HepG2 (cell line): ENCODE measurements around the gene SLC25A25. TPM values are rescaled to one million over a fixed set of nuclear protein-coding genes. Genes with fewer than 3 reads are reported as not detected.

Experiments used
- ARNT2 ChIP-seq: sonication (generic); formaldehyde crosslinking; IDR thresholded peaks from 2 replicates; pipeline ENCODE4 v1.8.0; 2022; ENCODE audit warnings: mild to moderate bottlenecking, low read depth, missing genetic modification reagents, moderate library complexity
- ATF7-NPFF ChIP-seq: sonication (generic); formaldehyde crosslinking; IDR thresholded peaks from 2 replicates; pipeline ENCODE4 v1.8.1; 2023; ENCODE audit warnings: mild to moderate bottlenecking, low read depth, missing genetic modification reagents, moderate library complexity
- CAMTA2 ChIP-seq: sonication (generic); formaldehyde crosslinking; IDR thresholded peaks from 2 replicates; pipeline ENCODE4 v1.4.0; 2020; ENCODE audit warnings: mild to moderate bottlenecking, missing genetic modification reagents, borderline replicate concordance
- GATAD2A ChIP-seq: IDR thresholded peaks from 2 replicates; pipeline ENCODE4 v1.6.1; 2016
- HES4 ChIP-seq: sonication (generic); formaldehyde crosslinking; IDR thresholded peaks from 2 replicates; pipeline ENCODE4 v1.9.0; 2021; ENCODE audit warnings: mild to moderate bottlenecking, missing genetic modification reagents, borderline replicate concordance
- HNRNPH1 ChIP-seq: fragments of 200-400 bp; formaldehyde crosslinking; optimal IDR thresholded peaks from 2 replicates; pipeline ENCODE3; 2017; ENCODE audit warnings: mild to moderate bottlenecking, low read depth, low read length
- HNRNPUL1 ChIP-seq: fragments of 200-400 bp; formaldehyde crosslinking; IDR thresholded peaks from 2 replicates; pipeline ENCODE4 v1.6.1; 2017; ENCODE audit warnings: low read depth, mild to moderate bottlenecking, low read length, moderate library complexity
- SMARCC2 ChIP-seq: fragments of 450-650 bp; IDR thresholded peaks from 2 replicates; pipeline ENCODE4 v1.6.1; 2017; ENCODE audit warnings: antibody characterized with exemption, mild to moderate bottlenecking
- ZNF329 ChIP-seq: sonication (generic); formaldehyde crosslinking; IDR thresholded peaks from 2 replicates; pipeline ENCODE4 v1.9.0; 2021; ENCODE audit warnings: low read depth, mild to moderate bottlenecking, missing genetic modification reagents
- ZNF451 ChIP-seq: sonication (generic); formaldehyde crosslinking; IDR thresholded peaks from 2 replicates; pipeline ENCODE4 v1.5.0; 2020; ENCODE audit warnings: mild to moderate bottlenecking, missing genetic modification reagents
- ZNF543 ChIP-seq: sonication (generic); formaldehyde crosslinking; IDR thresholded peaks from 2 replicates; pipeline ENCODE4 v1.4.0; 2020; ENCODE audit warnings: mild to moderate bottlenecking, missing genetic modification reagents
- ZNF563 ChIP-seq: sonication (generic); formaldehyde crosslinking; IDR thresholded peaks from 2 replicates; pipeline ENCODE4 v1.8.0; 2022; ENCODE audit warnings: mild to moderate bottlenecking, moderate library complexity, missing genetic modification reagents
- ZNF784 ChIP-seq: sonication (generic); formaldehyde crosslinking; IDR thresholded peaks from 2 replicates; pipeline ENCODE4 v1.5.1; 2020; ENCODE audit warnings: missing genetic modification reagents, mild to moderate bottlenecking, borderline replicate concordance
- polyA plus RNA-seq, 8 experiments: library from polyadenylated mRNA; depleted of rRNA in 3 of 8; stranded (reverse) in 7 of 8; unstranded in 1 of 8; fragments of >200 nt; fragmentation: Illumina TruSeq in 4 of 8; extraction: Trizol in 4 of 8; gene quantifications; 2 replicates each; pipeline versions ENCODE4 v1.2.1 to v1.2.3, GENCODE V29; 2011 to 2016; ENCODE audit warnings: low read depth in 4 of 8, missing spikeins in 1 of 8, mixed read lengths in 1 of 8; ENCODE audit not compliant: insufficient read depth in 1 of 8
- total RNA-seq, 5 experiments: library from RNA; depleted of rRNA; stranded (reverse); fragments of >200 nt; fragmentation: Illumina TruSeq; extraction: Trizol; gene quantifications; 2 replicates each; pipeline ENCODE4 v1.2.3, GENCODE V29; 2016; ENCODE audit warnings: low read depth in 1 of 5

The SLC25A25 gene
- total and polyA plus RNA-seq, 2 of the 13 experiments (the other 11 are each of a cell fraction or from before 2014, with no cell fraction given), result 10.5 to 24.8 TPM

GRCh38 chr9:128114326-128115186, 46.5 kb downstream of the SLC25A25 start (continued):
- 0 out of 2 replicates have a peak, but pooled peaks have one; percentile 19 for TF ChIP-seq ATF7-NPFF (CRISPR knock-in tag)
- TF ChIP-seq ARNT2 (CRISPR knock-in tag), result no peak
- 0 out of 2 replicates have a peak, but pooled peaks have one; percentile 81 for TF ChIP-seq CAMTA2 (CRISPR knock-in tag)
- no peak for TF ChIP-seq ZNF563 (CRISPR knock-in tag)
- TF ChIP-seq ZNF451 (CRISPR knock-in tag), result peak; percentile 23; the same call in 1 of the 2 replicates
- no peak for TF ChIP-seq ZNF543 (CRISPR knock-in tag)
- TF ChIP-seq SMARCC2, result no peak
- TF ChIP-seq ZNF784 (CRISPR knock-in tag), result no peak
- no peak for TF ChIP-seq HNRNPH1
- TF ChIP-seq HES4, result 0 out of 2 replicates have a peak, but pooled peaks have one; percentile 3
- TF ChIP-seq HNRNPUL1, result no peak
- TF ChIP-seq GATAD2A, result no peak
- 0 out of 2 replicates have a peak, but pooled peaks have one; percentile 60 for TF ChIP-seq ZNF329 (CRISPR knock-in tag)
